IPS DF 4.7 (cell line): Measurements from ENCODE around the gene TSHZ2.
"Not testable (repeated sequence)": the region's sequence is repeated elsewhere in the genome, so short reads cannot be mapped to it uniquely, and the experiment has no call there.

Experiments used
- DNase-seq: peaks from one replicate; pipeline ENCODE4 v3.0.0-alpha.2; 2013; ENCODE audit warnings: low spot score; ENCODE audit errors: extremely low read depth

Gene TSHZ2

GRCh38 chr20:52996130-52996529 is 24.0 kb downstream of the TSHZ2 start:
- DNase-seq = no peak

- no peak for DNase-seq
Observed at GRCh38 chr20:52996658-52997057, 24.5 kb downstream of the TSHZ2 start.

GRCh38 chr20:52998268-52998667 is 26.1 kb downstream of the TSHZ2 start:
- DNase-seq = no peak

GRCh38 chr20:52999040-52999439 is 26.9 kb downstream of the TSHZ2 start:
- no peak for DNase-seq

GRCh38 chr20:53001498-53002301 is 29.5 kb downstream of the TSHZ2 start:
- DNase-seq = no peak

- no peak for DNase-seq
Observed at GRCh38 chr20:53002786-53003185, 30.6 kb downstream of the TSHZ2 start.

- DNase-seq = no peak
Observed at GRCh38 chr20:53003420-53004154, 31.4 kb downstream of the TSHZ2 start.

GRCh38 chr20:53004267-53004813 is 32.2 kb downstream of the TSHZ2 start:
- DNase-seq = no peak

GRCh38 chr20:53009979-53010735 is 38.0 kb downstream of the TSHZ2 start:
- DNase-seq = no peak

GRCh38 chr20:53011640-53012039 is 39.5 kb downstream of the TSHZ2 start:
- DNase-seq = no peak

- DNase-seq = no peak
Observed at GRCh38 chr20:53013183-53013582, 41.0 kb downstream of the TSHZ2 start.

GRCh38 chr20:53013847-53014246 is 41.7 kb downstream of the TSHZ2 start:
- DNase-seq = no peak

- DNase-seq = no peak
Observed at GRCh38 chr20:53016071-53016470, 43.9 kb downstream of the TSHZ2 start.

GRCh38 chr20:53016534-53017042 is 44.4 kb downstream of the TSHZ2 start:
- DNase-seq = no peak

- no peak for DNase-seq
Observed at GRCh38 chr20:53017206-53017605, 45.0 kb downstream of the TSHZ2 start.

- no peak for DNase-seq
Observed at GRCh38 chr20:53019464-53019863, 47.3 kb downstream of the TSHZ2 start.

GRCh38 chr20:53020376-53020775 is 48.2 kb downstream of the TSHZ2 start:
- no peak for DNase-seq

GRCh38 chr20:53020834-53021233 is 48.7 kb downstream of the TSHZ2 start:
- DNase-seq = no peak

GRCh38 chr20:53021934-53022333 is 49.8 kb downstream of the TSHZ2 start:
- DNase-seq = no peak

- DNase-seq = no peak
Observed at GRCh38 chr20:53023732-53024520, 51.8 kb downstream of the TSHZ2 start.

- DNase-seq = not testable (repeated sequence)
Observed at GRCh38 chr20:53024653-53025052, 52.5 kb downstream of the TSHZ2 start.
